Measurements from ENCODE around the gene ANKRD10. TPM values are rescaled to one million over a fixed set of nuclear protein-coding genes. Genes with fewer than 3 reads are reported as not detected.

ANKRD10 gene
- total RNA-seq, 1 experiment from 2014 or later: 120 TPM

DNA sequence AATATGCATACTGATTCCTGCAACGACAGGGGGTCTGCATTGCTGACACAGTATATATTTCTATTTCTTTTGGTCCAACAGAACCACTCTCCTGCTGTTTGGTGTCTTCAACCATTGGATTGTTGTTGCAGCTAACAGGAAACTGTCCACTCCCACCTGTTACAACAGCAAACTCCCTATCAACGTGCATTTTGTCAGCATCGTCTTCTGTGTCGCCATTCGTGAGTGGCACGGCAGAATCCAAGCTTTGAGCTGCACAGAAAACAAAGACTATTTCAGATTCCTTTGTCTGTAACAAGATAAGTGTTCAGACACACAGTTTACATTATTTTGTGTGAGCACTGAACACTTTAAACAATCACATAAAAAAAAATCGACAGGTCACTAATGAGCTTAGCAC is 31.3 kb downstream of the ANKRD10 start:
- Mint-ChIP-seq H3K9me3 (ENCODE audit: low read depth, unreplicated experiment) (no peaks in the 10 kb centered on the region), H3K4me3 (ENCODE audit: low read depth, unreplicated experiment) (no peak overlapping the region), H3K36me3 (ENCODE audit: insufficient read depth, unreplicated experiment) (peaks cover 50% of the 10 kb centered on the region), H3K4me1 (ENCODE audit: low read depth, unreplicated experiment) (no peaks in the 10 kb centered on the region), H3K27ac (ENCODE audit: unreplicated experiment) (no peak overlapping the region), H3K27me3 (ENCODE audit: unreplicated experiment) (no peaks in the 10 kb centered on the region)
- no TSS peak for BruUV-seq (replicated peaks)
- intact Hi-C loops (cut with micrococcal nuclease; ENCODE audit: unreplicated experiment): no loop called here
- DNase-seq: no peak
- TF ChIP-seq, protein P1, sequence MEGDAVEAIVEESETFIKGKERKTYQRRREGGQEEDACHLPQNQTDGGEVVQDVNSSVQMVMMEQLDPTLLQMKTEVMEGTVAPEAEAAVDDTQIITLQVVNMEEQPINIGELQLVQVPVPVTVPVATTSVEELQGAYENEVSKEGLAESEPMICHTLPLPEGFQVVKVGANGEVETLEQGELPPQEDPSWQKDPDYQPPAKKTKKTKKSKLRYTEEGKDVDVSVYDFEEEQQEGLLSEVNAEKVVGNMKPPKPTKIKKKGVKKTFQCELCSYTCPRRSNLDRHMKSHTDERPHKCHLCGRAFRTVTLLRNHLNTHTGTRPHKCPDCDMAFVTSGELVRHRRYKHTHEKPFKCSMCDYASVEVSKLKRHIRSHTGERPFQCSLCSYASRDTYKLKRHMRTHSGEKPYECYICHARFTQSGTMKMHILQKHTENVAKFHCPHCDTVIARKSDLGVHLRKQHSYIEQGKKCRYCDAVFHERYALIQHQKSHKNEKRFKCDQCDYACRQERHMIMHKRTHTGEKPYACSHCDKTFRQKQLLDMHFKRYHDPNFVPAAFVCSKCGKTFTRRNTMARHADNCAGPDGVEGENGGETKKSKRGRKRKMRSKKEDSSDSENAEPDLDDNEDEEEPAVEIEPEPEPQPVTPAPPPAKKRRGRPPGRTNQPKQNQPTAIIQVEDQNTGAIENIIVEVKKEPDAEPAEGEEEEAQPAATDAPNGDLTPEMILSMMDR (IDR thresholded peaks at IDR 0.05; ENCODE audit: unreplicated experiment): no peak
- CTCF ChIA-PET: no interaction called here

GRCh38 chr13:110882972-110883371 is 31.9 kb downstream of the ANKRD10 start:
- Mint-ChIP-seq H3K9me3 (ENCODE audit: low read depth, unreplicated experiment) (no peaks in the 10 kb centered on the region), H3K4me3 (ENCODE audit: low read depth, unreplicated experiment) (no peak overlapping the region), H3K27ac (ENCODE audit: unreplicated experiment) (no peak overlapping the region), H3K36me3 (ENCODE audit: insufficient read depth, unreplicated experiment) (peaks cover 49% of the 10 kb centered on the region), H3K4me1 (ENCODE audit: low read depth, unreplicated experiment) (no peaks in the 10 kb centered on the region), H3K27me3 (ENCODE audit: unreplicated experiment) (no peaks in the 10 kb centered on the region)
- intact Hi-C loops (cut with micrococcal nuclease; ENCODE audit: unreplicated experiment): no loop called here
- CTCF ChIA-PET: no interaction called here
- no TSS peak for BruUV-seq (replicated peaks)
- no peak for DNase-seq
- TF ChIP-seq, protein P1 (IDR thresholded peaks at IDR 0.05; ENCODE audit: unreplicated experiment): no peak

- H3K9me3 Mint-ChIP-seq (ENCODE audit: low read depth, unreplicated experiment): no peaks in the 10 kb centered on the region
- CTCF ChIA-PET: interaction anchor here (0.9 kb wide), 1 partner anchor 11 kb away, joined by 3 read pairs; no protein-coding TSS in a partner anchor
- H3K27me3 Mint-ChIP-seq (ENCODE audit: unreplicated experiment): no peaks in the 10 kb centered on the region
- BruUV-seq (replicated peaks): no TSS peak
- no peak overlapping the region for H3K27ac Mint-ChIP-seq (ENCODE audit: unreplicated experiment)
- TF ChIP-seq, protein P1 (IDR thresholded peaks at IDR 0.05; ENCODE audit: unreplicated experiment): no peak
- peaks cover 41% of the 10 kb centered on the region for H3K36me3 Mint-ChIP-seq (ENCODE audit: insufficient read depth, unreplicated experiment)
- no peak overlapping the region for H3K4me3 Mint-ChIP-seq (ENCODE audit: low read depth, unreplicated experiment)
- DNase-seq: no peak
- no peaks in the 10 kb centered on the region for H3K4me1 Mint-ChIP-seq (ENCODE audit: low read depth, unreplicated experiment)
- intact Hi-C loops (cut with micrococcal nuclease; ENCODE audit: unreplicated experiment): no loop called here
Measured at GRCh38 chr13:110881839-110882627, 32.8 kb downstream of the ANKRD10 start.

- Mint-ChIP-seq H3K27me3 (ENCODE audit: unreplicated experiment) (no peaks in the 10 kb centered on the region), H3K27ac (ENCODE audit: unreplicated experiment) (no peak overlapping the region), H3K4me3 (ENCODE audit: low read depth, unreplicated experiment) (no peak overlapping the region), H3K36me3 (ENCODE audit: insufficient read depth, unreplicated experiment) (peaks cover 30% of the 10 kb centered on the region), H3K9me3 (ENCODE audit: low read depth, unreplicated experiment) (no peaks in the 10 kb centered on the region), H3K4me1 (ENCODE audit: low read depth, unreplicated experiment) (no peaks in the 10 kb centered on the region)
- no TSS peak for BruUV-seq (replicated peaks)
- TF ChIP-seq, protein P1 (IDR thresholded peaks at IDR 0.05; ENCODE audit: unreplicated experiment): no peak
- intact Hi-C loops (cut with micrococcal nuclease; ENCODE audit: unreplicated experiment): no loop called here
- no peak for DNase-seq
- CTCF ChIA-PET: no interaction called here
Measured at GRCh38 chr13:110880627-110881026, 34.2 kb downstream of the ANKRD10 start.

Data from Calu3 (cell line).